Glutamatergic neuron (in vitro differentiated cells): Measurements from ENCODE around the gene PROSER2. TPM values are rescaled to one million over a fixed set of nuclear protein-coding genes. Genes with fewer than 3 reads are reported as not detected.
"Not testable (repeated sequence)": the region's sequence is repeated elsewhere in the genome, so short reads cannot be mapped to it uniquely, and the experiment has no call there.

Experiments
- DNase-seq: peaks from one replicate; pipeline ENCODE4 v3.0.0; 2022
- H3K27ac Mint-ChIP-seq: one replicate; pipeline ENCODE4 v1.8.0; 2020; ENCODE audit warnings: mild to moderate bottlenecking, mixed read lengths, inconsistent platforms; ENCODE audit not compliant: unreplicated experiment
- H3K27me3 Mint-ChIP-seq: one replicate; pipeline ENCODE4 v1.8.0; 2020; ENCODE audit warnings: mild to moderate bottlenecking, moderate library complexity, mixed read lengths, inconsistent platforms; ENCODE audit not compliant: unreplicated experiment
- H3K36me3 Mint-ChIP-seq: one replicate; pipeline ENCODE4 v1.8.0; 2020; ENCODE audit warnings: mild to moderate bottlenecking, mixed read lengths, inconsistent platforms; ENCODE audit not compliant: unreplicated experiment
- H3K4me1 Mint-ChIP-seq: one replicate; pipeline ENCODE4 v1.8.0; 2020; ENCODE audit warnings: mild to moderate bottlenecking, low read depth, mixed read lengths, inconsistent platforms; ENCODE audit not compliant: unreplicated experiment
- H3K4me3 Mint-ChIP-seq: one replicate; pipeline ENCODE4 v1.8.0; 2020; ENCODE audit warnings: mild to moderate bottlenecking, mixed read lengths, inconsistent platforms; ENCODE audit not compliant: unreplicated experiment
- H3K9me3 Mint-ChIP-seq: one replicate; pipeline ENCODE4 v1.8.0; 2020; ENCODE audit warnings: mild to moderate bottlenecking, moderate library complexity, mixed read lengths, inconsistent platforms; ENCODE audit not compliant: unreplicated experiment
- total RNA-seq: library from RNA; stranded (reverse); fragmentation: NEBNext Ultra II Directional; extraction: Animal tissue kit (Norgen Biotek cat#: 25700); gene quantifications from one replicate; pipeline ENCODE4 v1.2.1, GENCODE V29; 2021; ENCODE audit not compliant: unreplicated experiment
- TF ChIP-seq, protein P1 (sequence below): fragments of 200-600 bp; sonication (generic); IDR thresholded peaks from one replicate; pipeline ENCODE4 v1.5.0; 2021; ENCODE audit not compliant: partially characterized antibody, unreplicated experiment

Gene PROSER2
- total RNA-seq, 1 donor from 2014 or later, result not detected

DNA sequence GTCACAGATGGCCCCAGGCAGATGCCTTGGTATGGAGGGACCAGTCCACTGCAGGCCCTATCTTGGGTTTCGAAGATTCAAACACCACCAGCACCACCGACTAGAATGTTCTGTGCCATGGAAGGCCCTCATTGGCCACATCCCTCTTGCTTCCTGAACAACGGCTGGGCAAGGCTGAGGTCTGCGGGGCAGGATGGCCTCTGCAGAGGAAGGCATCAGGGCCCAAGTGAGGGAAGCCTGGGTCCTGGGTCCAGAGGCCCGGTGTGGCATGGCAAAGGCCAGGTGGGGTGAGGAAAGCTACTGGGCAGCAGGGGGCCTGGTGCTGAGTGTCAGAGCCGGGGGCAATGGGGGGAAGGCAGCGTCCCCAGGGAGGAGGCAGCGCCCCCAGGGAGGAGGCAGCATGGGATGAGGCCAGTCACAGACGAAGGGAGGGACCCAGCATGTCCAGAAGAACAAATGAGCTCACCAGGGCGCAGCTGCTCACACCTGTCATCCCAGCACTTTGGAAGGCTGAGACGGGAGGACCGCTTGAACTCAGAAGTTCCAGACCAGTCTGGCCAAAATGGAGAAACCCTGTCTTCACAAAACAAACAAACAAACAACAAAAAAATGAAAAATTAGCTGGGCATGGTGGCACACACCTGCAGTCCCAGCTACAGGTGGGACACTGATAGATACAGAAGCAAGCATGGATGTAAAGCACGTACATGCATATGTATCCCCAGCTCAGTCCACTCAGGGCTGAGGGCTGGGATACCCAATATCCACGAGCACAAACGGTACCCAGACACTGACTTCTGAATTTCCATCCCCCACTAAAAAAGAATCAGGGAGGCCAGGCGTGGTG is 64.4 kb downstream of the PROSER2 start:
- Mint-ChIP-seq H3K4me3 (no peak overlapping the region), H3K27me3 (peaks cover 1% of the 10 kb centered on the region), H3K36me3 (no peaks in the 10 kb centered on the region), H3K9me3 (no peaks in the 10 kb centered on the region), H3K4me1 (no peaks in the 10 kb centered on the region), H3K27ac (no peak overlapping the region)
- DNase-seq, result no peak
- TF ChIP-seq, protein P1, sequence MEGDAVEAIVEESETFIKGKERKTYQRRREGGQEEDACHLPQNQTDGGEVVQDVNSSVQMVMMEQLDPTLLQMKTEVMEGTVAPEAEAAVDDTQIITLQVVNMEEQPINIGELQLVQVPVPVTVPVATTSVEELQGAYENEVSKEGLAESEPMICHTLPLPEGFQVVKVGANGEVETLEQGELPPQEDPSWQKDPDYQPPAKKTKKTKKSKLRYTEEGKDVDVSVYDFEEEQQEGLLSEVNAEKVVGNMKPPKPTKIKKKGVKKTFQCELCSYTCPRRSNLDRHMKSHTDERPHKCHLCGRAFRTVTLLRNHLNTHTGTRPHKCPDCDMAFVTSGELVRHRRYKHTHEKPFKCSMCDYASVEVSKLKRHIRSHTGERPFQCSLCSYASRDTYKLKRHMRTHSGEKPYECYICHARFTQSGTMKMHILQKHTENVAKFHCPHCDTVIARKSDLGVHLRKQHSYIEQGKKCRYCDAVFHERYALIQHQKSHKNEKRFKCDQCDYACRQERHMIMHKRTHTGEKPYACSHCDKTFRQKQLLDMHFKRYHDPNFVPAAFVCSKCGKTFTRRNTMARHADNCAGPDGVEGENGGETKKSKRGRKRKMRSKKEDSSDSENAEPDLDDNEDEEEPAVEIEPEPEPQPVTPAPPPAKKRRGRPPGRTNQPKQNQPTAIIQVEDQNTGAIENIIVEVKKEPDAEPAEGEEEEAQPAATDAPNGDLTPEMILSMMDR, result no peak

DNA sequence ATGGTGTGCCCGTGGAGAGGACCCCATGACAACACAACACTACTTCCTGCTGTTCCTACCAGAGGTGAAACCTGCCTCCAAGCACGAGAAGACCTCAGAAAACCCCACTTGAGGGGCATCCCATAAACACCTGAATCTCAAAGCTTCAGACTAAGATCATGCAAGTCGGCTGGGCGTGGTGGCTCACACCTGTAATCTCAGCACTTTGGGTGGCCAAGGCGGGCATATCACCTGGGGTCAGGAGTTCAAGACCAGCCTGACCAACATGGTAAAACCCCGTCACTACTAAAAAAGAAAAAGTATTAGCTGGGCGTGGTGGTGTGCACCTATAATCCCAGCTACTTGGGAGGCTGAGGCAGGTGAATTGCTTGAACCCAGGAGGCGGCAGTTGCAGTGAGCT is 66.1 kb downstream of the PROSER2 start:
- not testable (repeated sequence) for DNase-seq, H3K36me3 Mint-ChIP-seq, H3K27ac Mint-ChIP-seq

DNA sequence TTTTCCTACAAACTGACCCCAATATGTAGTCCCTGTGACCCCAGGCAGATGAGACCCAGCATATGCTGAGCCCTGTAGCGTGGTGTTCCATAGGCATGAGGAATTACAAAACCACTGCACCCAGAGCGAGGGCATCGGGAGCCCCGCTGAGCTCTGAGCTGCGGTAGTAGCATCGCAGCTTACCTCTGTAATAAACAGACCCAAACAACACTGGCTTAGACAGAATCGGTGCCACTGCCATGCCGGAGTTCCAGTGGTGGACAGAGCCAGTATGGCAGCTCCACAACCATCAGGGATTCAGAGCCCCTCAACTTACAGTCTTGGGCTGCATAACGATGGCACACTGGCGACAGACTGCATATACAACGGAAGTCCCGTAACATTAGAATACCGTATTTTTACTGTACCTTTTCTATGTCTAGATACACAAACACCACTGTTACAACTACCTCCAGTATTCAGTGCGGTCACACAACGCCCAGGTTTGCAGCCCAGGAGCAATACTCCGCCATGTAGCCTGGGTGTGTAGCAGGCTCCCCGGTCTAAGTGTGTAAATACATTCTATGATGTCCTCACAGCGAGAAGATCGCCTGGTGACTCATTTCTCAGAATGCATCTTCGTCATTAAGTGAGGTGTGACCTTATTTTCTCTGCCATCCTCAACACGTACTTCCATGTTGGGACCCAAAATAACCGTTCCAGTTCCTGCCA is 68.8 kb downstream of the PROSER2 start:
- H3K4me1 Mint-ChIP-seq, result no peaks in the 10 kb centered on the region
- no peaks in the 10 kb centered on the region for H3K36me3 Mint-ChIP-seq
- H3K4me3 Mint-ChIP-seq, result no peak overlapping the region
- peaks cover 1% of the 10 kb centered on the region for H3K27me3 Mint-ChIP-seq
- H3K27ac Mint-ChIP-seq, result no peak overlapping the region
- no peak for DNase-seq
- TF ChIP-seq, protein P1, result no peak
- H3K9me3 Mint-ChIP-seq, result no peaks in the 10 kb centered on the region

More for the DNA sequence above, 66.1 kb downstream of the PROSER2 start:
- H3K4me3 Mint-ChIP-seq, H3K27me3 Mint-ChIP-seq, H3K9me3 Mint-ChIP-seq, H3K4me1 Mint-ChIP-seq: not testable (repeated sequence)

DNA sequence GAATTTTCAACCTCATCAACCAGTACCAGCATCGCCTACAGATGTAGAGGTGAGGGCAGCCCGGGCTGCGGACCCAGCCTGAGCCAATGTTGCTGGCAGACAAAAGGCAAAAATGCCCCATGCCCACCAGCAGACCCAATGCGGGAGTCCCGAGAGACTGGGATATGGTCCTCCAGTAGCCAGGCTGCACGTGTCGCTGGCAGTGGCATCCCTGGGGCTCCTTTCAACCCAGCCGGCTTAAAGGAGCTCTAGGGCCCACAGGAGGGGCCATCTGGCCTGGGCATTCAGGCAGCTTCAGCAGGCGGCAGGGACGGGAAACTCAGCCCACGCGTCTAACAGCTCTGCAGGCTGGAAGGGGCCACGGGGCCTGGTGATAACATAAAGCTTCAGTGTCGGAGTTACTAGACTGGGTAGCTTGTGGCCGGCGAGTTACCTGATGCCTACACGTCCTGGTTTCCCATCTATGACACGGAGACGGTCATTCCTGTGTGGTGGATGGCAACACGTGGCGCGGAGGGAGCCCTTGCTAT is 70.7 kb downstream of the PROSER2 start:
- Mint-ChIP-seq H3K4me1 (no peaks in the 10 kb centered on the region), H3K27ac (no peak overlapping the region), H3K9me3 (no peaks in the 10 kb centered on the region), H3K36me3 (no peaks in the 10 kb centered on the region), H3K27me3 (peaks cover 1% of the 10 kb centered on the region), H3K4me3 (no peak overlapping the region)
- DNase-seq, result no peak
- TF ChIP-seq, protein P1, result no peak

DNA sequence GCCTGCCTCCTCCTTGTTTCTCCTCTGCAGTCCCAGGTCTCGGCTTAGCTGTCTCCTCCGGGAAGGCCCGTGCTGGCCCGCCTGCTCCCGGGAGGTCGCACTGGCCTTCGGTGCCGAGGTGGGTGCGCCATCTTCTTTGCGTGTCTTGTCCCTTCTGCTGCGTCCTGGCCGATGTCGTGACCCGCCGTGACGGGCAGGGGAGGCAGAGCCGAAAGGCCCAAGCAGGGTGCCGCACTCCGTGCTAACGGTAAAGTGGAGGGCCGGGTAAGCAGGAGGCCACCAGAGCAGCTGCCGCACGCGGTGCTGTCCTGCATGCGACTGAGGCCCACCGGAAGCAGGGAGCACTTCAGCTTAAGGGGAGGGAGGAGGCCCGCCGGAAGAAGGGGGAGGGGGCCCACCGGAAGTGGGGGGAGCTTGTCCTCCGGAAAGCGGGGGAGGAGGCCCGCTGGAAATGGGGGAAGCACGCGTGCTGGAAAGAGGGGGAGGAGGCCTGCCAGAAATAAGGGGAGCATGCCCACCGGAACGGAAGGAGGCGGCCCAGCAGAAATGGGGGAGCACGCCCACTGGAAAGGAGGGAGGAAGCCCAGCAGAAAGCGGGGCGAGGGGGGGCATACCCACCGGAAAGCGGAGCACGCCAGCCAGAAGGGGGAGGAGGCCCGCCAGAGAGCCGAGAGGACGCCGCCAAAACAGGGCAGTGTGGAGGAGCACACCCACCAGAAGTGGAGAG is 71.4 kb downstream of the PROSER2 start:
- no peak for DNase-seq
- Mint-ChIP-seq H3K27me3 (peaks cover 1% of the 10 kb centered on the region), H3K4me1 (no peaks in the 10 kb centered on the region), H3K4me3 (no peak overlapping the region), H3K36me3 (no peaks in the 10 kb centered on the region), H3K9me3 (no peaks in the 10 kb centered on the region), H3K27ac (no peak overlapping the region)
- TF ChIP-seq, protein P1, result no peak
